Large intestine (tissue), 3 donors: Measurements from ENCODE around the gene FARP1. TPM values are rescaled to one million over a fixed set of nuclear protein-coding genes. Genes with fewer than 3 reads are reported as not detected.

Source experiments
- DNase-seq, 2 donors: peaks; one replicate each; pipeline versions ENCODE4 v3.0.0 to v3.0.0-alpha.2; 2013
- H3K27ac ChIP-seq: one replicate; pipeline ENCODE4 v1.5.1; 2013; ENCODE audit warnings: low read length
- H3K27me3 ChIP-seq: 2 replicates; pipeline ENCODE4 v1.6.1; 2013; ENCODE audit warnings: low read length; ENCODE audit not compliant: control insufficient read depth, insufficient read depth
- H3K36me3 ChIP-seq: 2 replicates; pipeline ENCODE4 v1.6.1; 2013; ENCODE audit warnings: low read length; ENCODE audit not compliant: control insufficient read depth, insufficient read depth
- H3K4me1 ChIP-seq: one replicate; pipeline ENCODE4 v1.6.1; 2013; ENCODE audit warnings: low read length; ENCODE audit not compliant: control insufficient read depth, insufficient read depth
- H3K4me3 ChIP-seq: one replicate; pipeline ENCODE4 v1.5.1; 2013; ENCODE audit warnings: low read length
- H3K9me3 ChIP-seq: one replicate; pipeline ENCODE4 v1.6.1; 2013; ENCODE audit warnings: mild to moderate bottlenecking, low read depth, low read length, moderate library complexity; ENCODE audit not compliant: control insufficient read depth
- WGBS: methylation state at CpG from one replicate; pipeline ENCODE4 v1.1.5; 2013; ENCODE audit warnings: low lambda C conversion rate; ENCODE audit not compliant: insufficient coverage; 5-methylcytosine and 5-hydroxymethylcytosine counted together
- polyA plus RNA-seq: library from polyadenylated mRNA; unstranded; fragments of 120-200 nt; gene quantifications from one replicate; pipeline ENCODE4 v1.2.1, GENCODE V29; 2013

The FARP1 gene
- polyA plus RNA-seq, 1 donor = 27.6 TPM

GRCh38 chr13:98307463-98308085 is 164.7 kb downstream of the FARP1 start:
- Histone ChIP-seq H3K9me3 (no peaks in the 10 kb centered on the region), H3K27ac (peak overlapping the region; percentile 20), H3K4me3 (no peak overlapping the region), H3K36me3 (no peaks in the 10 kb centered on the region), H3K4me1 (peaks cover 8% of the 10 kb centered on the region), H3K27me3 (no peaks in the 10 kb centered on the region)
- peak; percentile 53 to 65 for DNase-seq
- WGBS = 40% methylated on average over 1 of the region's 16 CpGs

- no peaks in the 10 kb centered on the region for H3K36me3 ChIP-seq
- H3K4me3 ChIP-seq = no peak overlapping the region
- peaks cover 8% of the 10 kb centered on the region for H3K4me1 ChIP-seq
- peak in 1 of 2 donors; percentile 24 for DNase-seq
- H3K27ac ChIP-seq = peak overlapping the region; percentile 60
- WGBS = 20% methylated on average over 1 of the region's 20 CpGs
- no peaks in the 10 kb centered on the region for H3K9me3 ChIP-seq
- H3K27me3 ChIP-seq = no peaks in the 10 kb centered on the region
Measured at GRCh38 chr13:98308086-98308911, 165.4 kb downstream of the FARP1 start.

- Histone ChIP-seq H3K36me3 (no peaks in the 10 kb centered on the region), H3K27ac (no peak overlapping the region), H3K27me3 (no peaks in the 10 kb centered on the region), H3K4me3 (no peak overlapping the region), H3K4me1 (peaks cover 12% of the 10 kb centered on the region), H3K9me3 (no peaks in the 10 kb centered on the region)
- WGBS = 91% methylated on average over 5 of the region's 21 CpGs
- no peak for DNase-seq
Measured at GRCh38 chr13:98309569-98310335, 166.9 kb downstream of the FARP1 start.

- peak in 1 of 2 donors; percentile 70 for DNase-seq
- Histone ChIP-seq H3K4me3 (no peak overlapping the region), H3K27me3 (no peaks in the 10 kb centered on the region), H3K4me1 (peaks cover 12% of the 10 kb centered on the region), H3K9me3 (no peaks in the 10 kb centered on the region), H3K36me3 (no peaks in the 10 kb centered on the region), H3K27ac (no peak overlapping the region)
- 100% methylated on average over 1 of the region's 2 CpGs for WGBS
Measured at GRCh38 chr13:98310485-98311199, 167.7 kb downstream of the FARP1 start.

- H3K27ac ChIP-seq = no peak overlapping the region
- H3K27me3 ChIP-seq = no peaks in the 10 kb centered on the region
- DNase-seq = no peak
- H3K4me3 ChIP-seq = no peak overlapping the region
- H3K9me3 ChIP-seq = no peaks in the 10 kb centered on the region
- no CpG with 5 or more reads among the region's 1 CpG for WGBS
- H3K4me1 ChIP-seq = peaks cover 12% of the 10 kb centered on the region
- no peaks in the 10 kb centered on the region for H3K36me3 ChIP-seq
Measured at GRCh38 chr13:98311200-98311548, 168.3 kb downstream of the FARP1 start.

- no peak overlapping the region for H3K27ac ChIP-seq
- no peak overlapping the region for H3K4me3 ChIP-seq
- H3K36me3 ChIP-seq = no peaks in the 10 kb centered on the region
- H3K27me3 ChIP-seq = no peaks in the 10 kb centered on the region
- no CpG with 5 or more reads among the region's 7 CpGs for WGBS
- H3K4me1 ChIP-seq = peaks cover 12% of the 10 kb centered on the region
- DNase-seq = no peak
- H3K9me3 ChIP-seq = peaks cover 2% of the 10 kb centered on the region
Measured at GRCh38 chr13:98312606-98313005, 169.7 kb downstream of the FARP1 start.

- no peak overlapping the region for H3K27ac ChIP-seq
- peaks cover 12% of the 10 kb centered on the region for H3K4me1 ChIP-seq
- peaks cover 5% of the 10 kb centered on the region for H3K9me3 ChIP-seq
- no CpG with 5 or more reads among the region's 20 CpGs for WGBS
- peak in 1 of 2 donors; percentile 78 for DNase-seq
- H3K36me3 ChIP-seq = no peaks in the 10 kb centered on the region
- no peaks in the 10 kb centered on the region for H3K27me3 ChIP-seq
- no peak overlapping the region for H3K4me3 ChIP-seq
Measured at GRCh38 chr13:98313023-98313921, 170.4 kb downstream of the FARP1 start.

- no peak overlapping the region for H3K4me3 ChIP-seq
- no CpG with 5 or more reads among the region's 6 CpGs for WGBS
- H3K27ac ChIP-seq = no peak overlapping the region
Measured at GRCh38 chr13:98313922-98314292, 171.0 kb downstream of the FARP1 start.

GRCh38 chr13:98315466-98315865 is 172.6 kb downstream of the FARP1 start:
- 89% methylated on average over 3 of the region's 8 CpGs for WGBS
- Histone ChIP-seq H3K27ac (no peak overlapping the region), H3K4me1 (peaks cover 12% of the 10 kb centered on the region)

More at GRCh38 chr13:98313922-98314292, 171.0 kb downstream of the FARP1 start:
- DNase-seq = peak in 1 of 2 donors; percentile 30
- H3K27me3 ChIP-seq = no peaks in the 10 kb centered on the region
- H3K4me1 ChIP-seq = peaks cover 12% of the 10 kb centered on the region
- H3K36me3 ChIP-seq = no peaks in the 10 kb centered on the region
- peaks cover 5% of the 10 kb centered on the region for H3K9me3 ChIP-seq

More at GRCh38 chr13:98315466-98315865, 172.6 kb downstream of the FARP1 start:
- no peak for DNase-seq
- Histone ChIP-seq H3K4me3 (no peak overlapping the region), H3K36me3 (no peaks in the 10 kb centered on the region), H3K27me3 (no peaks in the 10 kb centered on the region), H3K9me3 (peaks cover 5% of the 10 kb centered on the region)
